ENCODE results near the gene TWIST2. TPM values are rescaled to one million over a fixed set of nuclear protein-coding genes. Genes with fewer than 3 reads are reported as not detected.

Gene TWIST2
- polyA plus RNA-seq, 3 donors, result 0.43 to 0.49 (median 0.43) TPM

GRCh38 chr2:238845583-238846377 is 2.1 kb upstream of the TWIST2 start:
- Mint-ChIP-seq H3K27me3 (ENCODE audit: low read depth in 3 of 3) (peaks cover 64 to 91% (median 76%) of the 10 kb centered on the region in 3 donors), H3K36me3 (peaks cover 0 to 2% of the 10 kb centered on the region in 2 donors), H3K27ac (no peak overlapping the region), H3K4me3 (peak overlapping the region in 1 of 2 donors; percentile 83), H3K4me1 (peaks cover 11% of the 10 kb centered on the region), H3K9me3 (peaks cover 0 to 15% (median 9%) of the 10 kb centered on the region in 7 donors)
- no peak overlapping the region for H3K4me3 ChIP-seq (replicated peaks in 1 of 3; ENCODE audit: low read depth in 2 of 3, low read length in 3 of 3)
- DNase-seq, result no peak
- WGBS (ENCODE audit: insufficient coverage), result 65% methylated on average over 16 of the region's 21 CpGs
- no peaks in the 10 kb centered on the region for H3K36me3 ChIP-seq (replicated peaks in 1 of 2; ENCODE audit: control insufficient read depth in 1 of 2, insufficient read depth in 2 of 2, low read length in 2 of 2)
- H4K20me1 ChIP-seq (ENCODE audit: insufficient read depth, low read length), result no peaks in the 10 kb centered on the region
- TF ChIP-seq, protein P1, sequence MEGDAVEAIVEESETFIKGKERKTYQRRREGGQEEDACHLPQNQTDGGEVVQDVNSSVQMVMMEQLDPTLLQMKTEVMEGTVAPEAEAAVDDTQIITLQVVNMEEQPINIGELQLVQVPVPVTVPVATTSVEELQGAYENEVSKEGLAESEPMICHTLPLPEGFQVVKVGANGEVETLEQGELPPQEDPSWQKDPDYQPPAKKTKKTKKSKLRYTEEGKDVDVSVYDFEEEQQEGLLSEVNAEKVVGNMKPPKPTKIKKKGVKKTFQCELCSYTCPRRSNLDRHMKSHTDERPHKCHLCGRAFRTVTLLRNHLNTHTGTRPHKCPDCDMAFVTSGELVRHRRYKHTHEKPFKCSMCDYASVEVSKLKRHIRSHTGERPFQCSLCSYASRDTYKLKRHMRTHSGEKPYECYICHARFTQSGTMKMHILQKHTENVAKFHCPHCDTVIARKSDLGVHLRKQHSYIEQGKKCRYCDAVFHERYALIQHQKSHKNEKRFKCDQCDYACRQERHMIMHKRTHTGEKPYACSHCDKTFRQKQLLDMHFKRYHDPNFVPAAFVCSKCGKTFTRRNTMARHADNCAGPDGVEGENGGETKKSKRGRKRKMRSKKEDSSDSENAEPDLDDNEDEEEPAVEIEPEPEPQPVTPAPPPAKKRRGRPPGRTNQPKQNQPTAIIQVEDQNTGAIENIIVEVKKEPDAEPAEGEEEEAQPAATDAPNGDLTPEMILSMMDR (IDR thresholded peaks at IDR 0.05), result no peak
- H2AFZ ChIP-seq (ENCODE audit: insufficient read depth, low read depth, low read length, poor library complexity, severe bottlenecking), result no peak overlapping the region
- no peak overlapping the region for H3K9ac ChIP-seq (ENCODE audit: insufficient read depth, low read length, poor library complexity, severe bottlenecking)
- H3K27me3 ChIP-seq (ENCODE audit: control insufficient read depth in 2 of 2, insufficient read depth in 2 of 2, low read length in 2 of 2), result peaks cover 52 to 69% of the 10 kb centered on the region in 2 donors
- peaks cover 12 to 31% of the 10 kb centered on the region in 2 donors for H3K4me1 ChIP-seq (ENCODE audit: control insufficient read depth in 1 of 2, insufficient read depth in 2 of 2, low read length in 2 of 2)
- no peaks in the 10 kb centered on the region for H3K79me2 ChIP-seq (ENCODE audit: insufficient read depth, low read length)
- H3K9me3 ChIP-seq (replicated peaks in 1 of 2; ENCODE audit: control insufficient read depth in 1 of 2, insufficient read depth in 1 of 2, low read length in 2 of 2), result peaks cover 3 to 18% of the 10 kb centered on the region in 2 donors
- no peak overlapping the region for H3K27ac ChIP-seq (ENCODE audit: low read depth in 1 of 2, low read length in 2 of 2)
- H3K4me2 ChIP-seq (replicated peaks; ENCODE audit: extremely low read depth, low read length, poor library complexity, severe bottlenecking), result no peak overlapping the region
- intact Hi-C loops (cut with micrococcal nuclease), result no loop called here

DNA sequence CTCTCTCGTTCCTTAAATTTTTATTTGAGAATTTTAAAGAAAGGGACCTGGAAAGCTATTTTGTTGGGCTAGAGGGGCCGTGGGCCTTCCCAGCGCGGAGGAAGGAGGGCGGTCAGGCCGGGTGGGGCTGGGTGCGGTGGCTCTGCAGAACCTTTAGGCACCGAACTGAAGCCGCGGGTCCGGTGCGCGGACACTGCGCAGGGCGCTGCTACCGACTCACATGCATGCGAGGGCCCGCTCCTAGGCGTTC is 1.6 kb upstream of the TWIST2 start:
- H3K9me3 ChIP-seq (replicated peaks in 1 of 2; ENCODE audit: control insufficient read depth in 1 of 2, insufficient read depth in 1 of 2, low read length in 2 of 2), result peaks cover 3 to 18% of the 10 kb centered on the region in 2 donors
- no peaks in the 10 kb centered on the region for H4K20me1 ChIP-seq (ENCODE audit: insufficient read depth, low read length)
- no peak overlapping the region for H3K9ac ChIP-seq (ENCODE audit: insufficient read depth, low read length, poor library complexity, severe bottlenecking)
- WGBS (ENCODE audit: insufficient coverage), result 6% methylated on average over 18 of the region's 19 CpGs
- peaks cover 57 to 74% of the 10 kb centered on the region in 2 donors for H3K27me3 ChIP-seq (ENCODE audit: control insufficient read depth in 2 of 2, insufficient read depth in 2 of 2, low read length in 2 of 2)
- peaks cover 0 to 15% (median 9%) of the 10 kb centered on the region in 7 donors for H3K9me3 Mint-ChIP-seq
- H3K27ac ChIP-seq (ENCODE audit: low read depth in 1 of 2, low read length in 2 of 2), result no peak overlapping the region
- peak overlapping the region in 1 of 3 experiments; percentile 76 for H3K4me3 ChIP-seq (replicated peaks in 1 of 3; ENCODE audit: low read depth in 2 of 3, low read length in 3 of 3)
- intact Hi-C loops (cut with micrococcal nuclease), result no loop called here
- peaks cover 66 to 92% (median 78%) of the 10 kb centered on the region in 3 donors for H3K27me3 Mint-ChIP-seq (ENCODE audit: low read depth in 3 of 3)
- no peak for DNase-seq
- H3K36me3 ChIP-seq (replicated peaks in 1 of 2; ENCODE audit: control insufficient read depth in 1 of 2, insufficient read depth in 2 of 2, low read length in 2 of 2), result no peaks in the 10 kb centered on the region
- H3K36me3 Mint-ChIP-seq, result peaks cover 0 to 2% of the 10 kb centered on the region in 2 donors
- peaks cover 12 to 31% of the 10 kb centered on the region in 2 donors for H3K4me1 ChIP-seq (ENCODE audit: control insufficient read depth in 1 of 2, insufficient read depth in 2 of 2, low read length in 2 of 2)
- TF ChIP-seq, protein P1 (IDR thresholded peaks at IDR 0.05), result no peak
- H3K79me2 ChIP-seq (ENCODE audit: insufficient read depth, low read length), result no peaks in the 10 kb centered on the region
- H3K4me3 Mint-ChIP-seq, result peak overlapping the region in 1 of 2 donors; percentile 83
- peaks cover 11% of the 10 kb centered on the region for H3K4me1 Mint-ChIP-seq
- no peak overlapping the region for H3K27ac Mint-ChIP-seq
- H2AFZ ChIP-seq (ENCODE audit: insufficient read depth, low read depth, low read length, poor library complexity, severe bottlenecking), result peak overlapping the region; percentile 77
- peak overlapping the region; percentile 87 for H3K4me2 ChIP-seq (replicated peaks; ENCODE audit: extremely low read depth, low read length, poor library complexity, severe bottlenecking)

Data from CD14-positive monocyte (primary cell).